Stomach (tissue), 4 donors: Measurements from ENCODE around the gene UCHL1.
A peak's percentile ranks its signal among the peaks of the same experiment; 100 is the strongest.

Experiments used
- CTCF ChIP-seq, 7 experiments: fragments of 450-650 bp in 4 of 7; fragments of 200-600 bp in 3 of 7; sonication (generic) in 3 of 7; IDR thresholded peaks; one replicate each; pipeline ENCODE4 v1.5.1; 2016 to 2019; ENCODE audit warnings: antibody characterized with exemption in 7 of 7, control low read depth in 2 of 7, mild to moderate bottlenecking in 1 of 7
- POLR2A ChIP-seq, 4 donors: fragments of 450-650 bp; IDR thresholded peaks; one replicate each; pipeline ENCODE4 v1.6.1; 2016; ENCODE audit warnings: antibody characterized with exemption in 4 of 4, control low read depth in 2 of 4, mild to moderate bottlenecking in 1 of 4, moderate library complexity in 1 of 4

- TF ChIP-seq CTCF (IDR thresholded peaks at IDR 0.05) (peak in 3 of 7 experiments; percentile 13 to 45 (median 20)), POLR2A (IDR thresholded peaks at IDR 0.05) (no peak)
Observed at GRCh38 chr4:41214825-41215146, 41.9 kb upstream of the UCHL1 start.
